Hepatocyte (in vitro differentiated cells): ENCODE results near the gene PIGR.

Experiments used
- CTCF ChIP-seq: fragments of 200-600 bp; sonication (generic); IDR thresholded peaks from 2 replicates; pipeline ENCODE4 v1.5.1; 2016; ENCODE audit warnings: antibody characterized with exemption, mild to moderate bottlenecking; ENCODE audit not compliant: poor library complexity
- EZH2phosphoT487 ChIP-seq: fragments of 200-600 bp; sonication (generic); IDR thresholded peaks from one replicate; pipeline ENCODE4 v1.6.1; 2018; ENCODE audit warnings: antibody characterized with exemption, mild to moderate bottlenecking, low read depth, moderate library complexity; ENCODE audit not compliant: unreplicated experiment, severe bottlenecking

DNA sequence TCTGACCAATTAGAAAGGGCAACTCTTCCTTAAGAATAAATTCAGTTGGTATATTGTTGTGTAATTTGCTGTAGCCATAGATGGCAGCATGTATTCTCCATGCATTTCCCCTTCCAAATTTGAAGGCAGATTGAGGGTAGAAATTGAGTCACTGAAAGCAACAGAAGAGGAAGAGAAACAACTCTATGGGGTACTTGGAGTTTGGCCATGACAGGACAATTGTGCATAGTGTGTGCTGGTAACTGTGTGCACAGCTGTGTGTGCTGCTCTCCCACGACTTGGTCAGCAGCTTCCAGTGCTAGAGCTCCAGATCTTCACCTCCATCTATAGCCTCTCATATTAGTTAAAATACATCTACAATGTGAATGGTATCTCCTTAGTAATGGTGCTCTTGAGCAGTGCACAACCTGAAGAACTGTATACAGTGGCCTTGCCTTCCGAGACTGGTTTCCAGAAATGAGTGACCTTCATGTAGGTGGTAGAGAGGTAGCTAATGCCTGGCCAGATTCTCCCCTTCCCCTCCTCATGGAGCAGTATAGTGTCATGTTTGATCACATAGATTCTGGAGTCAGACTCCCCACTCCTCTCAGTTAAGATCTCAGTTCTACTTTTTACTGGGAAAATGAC is 24.9 kb upstream of the PIGR start:
- TF ChIP-seq CTCF (no peak), EZH2phosphoT487 (no peak)
